Mesenchymal stem cell (in vitro differentiated cells and primary cell): ENCODE measurements around the gene PLXNA2.

Experiments
- DNase-seq: peaks from one replicate; pipeline ENCODE4 v3.0.0-alpha.2; 2013
- H2AFZ ChIP-seq: one replicate; pipeline ENCODE4 v1.6.1; 2013; ENCODE audit warnings: low read depth, mild to moderate bottlenecking, control low read depth, inconsistent platforms, low read length, moderate library complexity
- H2AK5ac ChIP-seq: 2 replicates; pipeline ENCODE4 v1.6.1; 2013; ENCODE audit warnings: low read length, moderate library complexity, mild to moderate bottlenecking, inconsistent platforms; ENCODE audit not compliant: severe bottlenecking
- H2BK120ac ChIP-seq: one replicate; pipeline ENCODE4 v1.6.1; 2013; ENCODE audit warnings: low read depth, mild to moderate bottlenecking, inconsistent platforms, low read length, moderate library complexity
- H2BK12ac ChIP-seq, 2 experiments: one replicate each; pipeline ENCODE4 v1.6.1; 2013; ENCODE audit warnings: inconsistent platforms in 2 of 2, low read length in 2 of 2, mild to moderate bottlenecking in 2 of 2, moderate library complexity in 2 of 2, control low read depth in 1 of 2
- H2BK15ac ChIP-seq: one replicate; pipeline ENCODE4 v1.6.1; 2013; ENCODE audit warnings: mild to moderate bottlenecking, low read depth, inconsistent platforms; ENCODE audit not compliant: poor library complexity, severe bottlenecking
- H2BK5ac ChIP-seq: 2 replicates; pipeline ENCODE4 v1.6.1; 2013; ENCODE audit warnings: low read depth, mild to moderate bottlenecking, low read length, control low read depth, inconsistent platforms; ENCODE audit not compliant: poor library complexity, severe bottlenecking
- H3K14ac ChIP-seq, 2 experiments: one replicate each; pipeline ENCODE4 v1.6.1; 2013; ENCODE audit warnings: inconsistent platforms in 2 of 2, low read length in 2 of 2, control low read depth in 1 of 2, mild to moderate bottlenecking in 1 of 2, moderate library complexity in 1 of 2
- H3K18ac ChIP-seq, 2 experiments: one replicate each; pipeline ENCODE4 v1.6.1; 2013; ENCODE audit warnings: inconsistent platforms in 2 of 2, low read length in 2 of 2, control low read depth in 1 of 2, low read depth in 1 of 2, mild to moderate bottlenecking in 1 of 2
- H3K23ac ChIP-seq, 2 experiments: one replicate each; pipeline ENCODE4 v1.6.1; 2013; ENCODE audit warnings: inconsistent platforms in 2 of 2, low read length in 2 of 2, mild to moderate bottlenecking in 2 of 2, moderate library complexity in 2 of 2, control low read depth in 1 of 2
- H3K27ac ChIP-seq: 2 replicates; pipeline ENCODE4 v1.5.1; 2013; ENCODE audit warnings: mild to moderate bottlenecking, moderate library complexity, low read length, control low read depth, inconsistent platforms; ENCODE audit not compliant: poor library complexity, severe bottlenecking
- H3K27me3 ChIP-seq, 2 experiments: 2 replicates each; pipeline versions ENCODE4 v1.6.1 to v1.7.0; 2013; ENCODE audit warnings: low read length in 2 of 2, mild to moderate bottlenecking in 2 of 2, moderate library complexity in 2 of 2, control low read depth in 1 of 2, inconsistent platforms in 1 of 2; ENCODE audit not compliant: control insufficient read depth in 1 of 2, insufficient read depth in 1 of 2
- H3K36me3 ChIP-seq, 2 experiments: 2 replicates each; pipeline versions ENCODE4 v1.6.1 to v1.7.0; 2013; ENCODE audit warnings: low read length in 2 of 2, control low read depth in 1 of 2, inconsistent platforms in 1 of 2, low read depth in 1 of 2, mild to moderate bottlenecking in 1 of 2; ENCODE audit not compliant: insufficient read depth in 2 of 2, control insufficient read depth in 1 of 2
- H3K4ac ChIP-seq, 2 experiments: one replicate each; pipeline ENCODE4 v1.6.1; 2013; ENCODE audit warnings: inconsistent platforms in 2 of 2, low read length in 2 of 2, mild to moderate bottlenecking in 2 of 2, moderate library complexity in 2 of 2, control low read depth in 1 of 2, low read depth in 1 of 2
- H3K4me1 ChIP-seq: 2 replicates; pipeline ENCODE4 v1.6.1; 2013; ENCODE audit warnings: low read depth, low read length, control low read depth; ENCODE audit not compliant: control insufficient read depth, insufficient read depth
- H3K4me2 ChIP-seq: 2 replicates; pipeline ENCODE4 v1.6.1; 2013; ENCODE audit warnings: low read length, mild to moderate bottlenecking, inconsistent platforms; ENCODE audit not compliant: poor library complexity, severe bottlenecking
- H3K4me3 ChIP-seq, 2 experiments: 2 replicates each; pipeline versions ENCODE4 v1.5.1 to v1.7.0; 2013; ENCODE audit warnings: low read length in 2 of 2, mild to moderate bottlenecking in 2 of 2, control low read depth in 1 of 2, low read depth in 1 of 2; ENCODE audit not compliant: insufficient read depth in 1 of 2
- H3K79me1 ChIP-seq: replicated peaks from 2 replicates; pipeline ENCODE4 v1.6.1; 2013; ENCODE audit warnings: mild to moderate bottlenecking, control low read depth, low read length, inconsistent platforms; ENCODE audit not compliant: poor library complexity, severe bottlenecking
- H3K9ac ChIP-seq: 2 replicates; pipeline ENCODE4 v1.7.0; 2013; ENCODE audit warnings: mild to moderate bottlenecking, low read length, moderate library complexity
- H3K9me3 ChIP-seq: 2 replicates; pipeline ENCODE4 v1.7.0; 2013; ENCODE audit warnings: mild to moderate bottlenecking, low read length; ENCODE audit not compliant: control insufficient read depth
- H4K8ac ChIP-seq: one replicate; pipeline ENCODE4 v1.6.1; 2013; ENCODE audit warnings: inconsistent platforms, mild to moderate bottlenecking, low read length, moderate library complexity
- H4K91ac ChIP-seq: one replicate; pipeline ENCODE4 v1.6.1; 2013; ENCODE audit warnings: mild to moderate bottlenecking, low read length, inconsistent platforms
- WGBS: methylation state at CpG from one replicate; pipeline ENCODE4 v1.1.7; 2013; ENCODE audit warnings: mixed read lengths; 5-methylcytosine and 5-hydroxymethylcytosine counted together

The PLXNA2 gene

DNA sequence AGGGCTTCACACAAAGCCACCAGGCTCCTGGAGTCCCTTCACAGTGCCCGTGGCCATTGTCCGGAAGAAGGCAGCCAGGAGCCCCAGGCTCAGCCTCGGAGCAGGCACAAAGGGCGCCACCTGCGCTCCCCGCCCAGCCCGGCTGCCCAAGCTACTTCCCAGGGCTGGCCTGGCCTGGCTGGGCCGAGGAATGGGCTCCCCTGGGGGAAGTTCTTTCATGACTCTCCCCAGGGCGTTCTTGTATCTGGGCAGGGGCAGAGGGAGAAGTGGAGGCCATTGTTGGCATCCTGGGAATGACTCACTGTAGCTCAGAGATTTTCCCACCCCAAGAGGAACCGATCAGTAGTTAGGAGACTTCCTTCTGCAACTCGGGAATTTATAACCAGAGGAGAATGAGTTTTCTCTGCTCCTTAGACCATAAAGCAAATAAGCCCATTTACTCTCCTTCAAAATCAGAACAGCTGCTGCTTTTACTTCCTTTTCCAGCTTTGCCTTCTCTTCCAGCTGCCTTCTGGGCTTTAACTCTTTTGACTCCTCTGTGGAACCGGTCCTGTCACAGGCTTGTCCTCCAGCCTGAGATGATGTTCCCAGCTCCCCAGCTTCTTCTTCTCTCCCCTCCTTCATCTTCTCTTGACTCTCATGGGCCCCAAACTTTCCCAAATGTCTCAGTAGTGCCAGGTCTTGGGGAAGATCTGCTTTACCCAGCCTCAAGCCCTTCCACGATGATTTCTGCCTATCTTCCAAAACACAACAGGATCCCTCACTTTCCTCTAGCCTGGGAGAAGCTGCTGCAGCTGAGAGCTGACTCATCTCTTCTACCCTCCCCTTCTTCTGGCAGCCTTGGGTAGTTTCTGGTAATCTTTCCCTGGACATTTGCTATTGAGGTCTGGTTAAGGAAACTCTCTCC lies 214.6 kb downstream of the PLXNA2 start:
- Histone ChIP-seq H3K4me3 (peak overlapping the region in 1 of 2 experiments; percentile 61), H2AK5ac (no peak overlapping the region), H3K9me3 (no peaks in the 10 kb centered on the region), H2BK120ac (no peak overlapping the region), H3K4me1 (peaks cover 10% of the 10 kb centered on the region), H3K36me3 (peaks cover 0 to 10% of the 10 kb centered on the region in 2 experiments), H4K8ac (no peak overlapping the region), H2BK5ac (no peak overlapping the region), H3K9ac (peak overlapping the region; percentile 68), H3K79me1 (no peaks in the 10 kb centered on the region), H3K18ac (no peak overlapping the region), H3K23ac (no peak overlapping the region), H4K91ac (no peak overlapping the region), H3K27ac (no peak overlapping the region), H2AFZ (no peak overlapping the region), H2BK15ac (no peak overlapping the region), H2BK12ac (no peak overlapping the region), H3K14ac (no peak overlapping the region), H3K27me3 (no peaks in the 10 kb centered on the region), H3K4me2 (no peak overlapping the region), H3K4ac (no peak overlapping the region)
- DNase-seq = peak; percentile 41
- WGBS = 73% methylated on average over 13 of the region's 13 CpGs

DNA sequence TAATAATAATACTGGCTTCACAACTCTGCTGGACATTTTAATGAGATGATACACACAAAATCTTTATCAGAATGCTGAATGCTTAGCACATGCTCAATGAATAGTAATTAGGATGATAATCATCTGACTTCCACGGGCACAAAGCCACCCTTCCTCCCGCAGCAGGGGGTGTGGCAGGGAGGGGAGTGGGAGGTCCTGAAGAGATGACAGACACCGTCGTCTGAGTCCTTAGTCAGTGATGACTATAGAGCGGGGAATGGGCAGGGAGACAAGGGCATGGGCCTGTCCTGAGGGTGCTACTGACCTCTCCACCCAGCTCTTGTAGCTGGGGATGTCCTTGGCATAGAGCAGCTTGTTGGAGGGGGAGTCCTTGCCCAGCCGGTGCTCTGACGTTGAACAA lies 215.7 kb downstream of the PLXNA2 start:
- H3K27me3 ChIP-seq = no peaks in the 10 kb centered on the region
- no peak overlapping the region for H2BK12ac ChIP-seq
- H2AFZ ChIP-seq = no peak overlapping the region
- no peaks in the 10 kb centered on the region for H3K9me3 ChIP-seq
- H3K27ac ChIP-seq = no peak overlapping the region
- no peak overlapping the region for H3K4me2 ChIP-seq
- no peaks in the 10 kb centered on the region for H3K79me1 ChIP-seq
- WGBS = 92% methylated on average over 7 of the region's 7 CpGs
- DNase-seq = no peak
- H3K14ac ChIP-seq = no peak overlapping the region
- H2BK5ac ChIP-seq = no peak overlapping the region
- H3K18ac ChIP-seq = no peak overlapping the region
- H2BK15ac ChIP-seq = no peak overlapping the region
- no peak overlapping the region for H3K23ac ChIP-seq
- no peak overlapping the region for H2BK120ac ChIP-seq
- no peak overlapping the region for H4K91ac ChIP-seq
- peak overlapping the region in 1 of 2 experiments; percentile 17 for H3K4ac ChIP-seq
- H4K8ac ChIP-seq = no peak overlapping the region
- no peak overlapping the region for H2AK5ac ChIP-seq
- H3K9ac ChIP-seq = no peak overlapping the region
- no peak overlapping the region for H3K4me3 ChIP-seq
- H3K4me1 ChIP-seq = peaks cover 10% of the 10 kb centered on the region
- H3K36me3 ChIP-seq = peaks cover 0 to 6% of the 10 kb centered on the region in 2 experiments

DNA sequence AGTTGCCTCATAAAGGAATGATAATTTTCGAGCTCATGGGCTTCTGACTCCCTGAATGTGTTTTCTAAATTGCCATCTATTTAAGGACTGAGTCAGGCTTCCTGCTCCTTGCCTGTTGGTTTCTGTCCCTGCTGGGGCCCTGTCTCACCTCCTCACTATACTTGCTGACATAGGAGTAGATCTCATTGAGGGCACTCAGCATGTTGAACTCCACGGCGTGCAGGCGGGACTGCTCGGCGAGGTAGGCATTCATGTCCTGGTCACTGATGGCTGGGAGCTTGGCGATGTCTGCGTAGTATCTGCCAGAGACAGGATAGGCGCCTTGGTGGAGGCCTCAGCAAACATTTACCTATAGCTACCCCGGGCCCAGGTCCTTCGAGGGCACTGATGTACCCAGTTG lies 216.3 kb downstream of the PLXNA2 start:
- Histone ChIP-seq H2AK5ac (no peak overlapping the region), H3K9me3 (no peaks in the 10 kb centered on the region), H3K9ac (no peak overlapping the region), H4K91ac (no peak overlapping the region), H3K4me1 (peaks cover 10% of the 10 kb centered on the region), H3K14ac (no peak overlapping the region), H3K4me2 (no peak overlapping the region), H2BK120ac (no peak overlapping the region), H2BK15ac (no peak overlapping the region), H3K4ac (no peak overlapping the region), H3K23ac (no peak overlapping the region), H3K27me3 (no peaks in the 10 kb centered on the region), H3K4me3 (no peak overlapping the region), H3K27ac (no peak overlapping the region), H2AFZ (no peak overlapping the region), H3K79me1 (no peaks in the 10 kb centered on the region), H3K18ac (no peak overlapping the region), H3K36me3 (peaks cover 0 to 6% of the 10 kb centered on the region in 2 experiments), H4K8ac (peak overlapping the region; percentile 43), H2BK12ac (no peak overlapping the region), H2BK5ac (no peak overlapping the region)
- WGBS = 98% methylated on average over 11 of the region's 11 CpGs
- no peak for DNase-seq

DNA sequence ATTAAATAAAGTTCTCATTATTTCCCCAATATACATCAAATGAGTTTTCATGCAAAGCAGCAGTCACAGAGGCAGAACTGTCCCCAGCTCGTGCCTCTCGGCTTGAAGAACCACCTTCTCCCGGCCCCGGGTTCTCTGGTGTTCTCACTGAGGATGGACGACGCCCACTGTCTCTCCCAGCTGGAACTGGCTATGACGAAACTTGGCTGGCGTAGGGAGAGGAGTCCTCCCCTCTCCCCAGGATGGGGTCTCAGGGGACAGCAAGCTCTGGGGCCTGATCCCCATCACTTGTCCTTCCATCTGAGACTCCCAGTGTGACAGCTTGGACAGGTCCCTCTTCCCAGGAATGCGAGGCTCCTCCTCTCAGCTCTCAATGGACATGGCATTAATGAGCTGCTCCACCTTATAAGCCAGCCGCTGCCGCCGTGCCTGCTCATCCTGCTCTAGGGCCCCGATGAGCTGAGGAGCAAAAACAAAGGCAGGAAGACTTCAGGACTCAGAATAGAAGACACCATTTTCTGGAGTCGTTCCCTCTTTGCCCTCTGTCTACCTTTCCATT lies 217.2 kb downstream of the PLXNA2 start:
- no peak overlapping the region for H2AK5ac ChIP-seq
- no peak overlapping the region for H4K8ac ChIP-seq
- H3K14ac ChIP-seq = no peak overlapping the region
- no peak overlapping the region for H4K91ac ChIP-seq
- no peaks in the 10 kb centered on the region for H3K79me1 ChIP-seq
- no peak overlapping the region for H3K18ac ChIP-seq
- H2BK12ac ChIP-seq = no peak overlapping the region
- no peak for DNase-seq
- no peaks in the 10 kb centered on the region for H3K27me3 ChIP-seq
- H3K9ac ChIP-seq = no peak overlapping the region
- H2BK15ac ChIP-seq = no peak overlapping the region
- H2BK5ac ChIP-seq = no peak overlapping the region
- no peak overlapping the region for H2AFZ ChIP-seq
- WGBS = 96% methylated on average over 14 of the region's 14 CpGs
- no peak overlapping the region for H3K23ac ChIP-seq
- no peaks in the 10 kb centered on the region for H3K9me3 ChIP-seq
- H3K27ac ChIP-seq = no peak overlapping the region
- H3K4me3 ChIP-seq = no peak overlapping the region
- H3K4me2 ChIP-seq = no peak overlapping the region
- peaks cover 0 to 6% of the 10 kb centered on the region in 2 experiments for H3K36me3 ChIP-seq
- H3K4me1 ChIP-seq = peaks cover 10% of the 10 kb centered on the region
- H3K4ac ChIP-seq = no peak overlapping the region
- no peak overlapping the region for H2BK120ac ChIP-seq
